NB4 (cell line): ENCODE measurements around the gene CXXC5.

Experiments
- CTCF ChIP-seq: IDR thresholded peaks from one replicate; pipeline ENCODE4 v1.5.1; 2012; ENCODE audit warnings: low read depth, low read length
- MAX ChIP-seq: IDR thresholded peaks from 2 replicates; pipeline ENCODE4 v1.6.1; 2011; ENCODE audit warnings: low read depth, low read length
- MYC ChIP-seq: IDR thresholded peaks from 2 replicates; pipeline ENCODE4 v1.6.1; 2011; ENCODE audit warnings: low read depth, low read length
- POLR2A ChIP-seq: IDR thresholded peaks from 2 replicates; pipeline ENCODE4 v1.6.1; 2011; ENCODE audit warnings: mild to moderate bottlenecking; ENCODE audit not compliant: insufficient read length; ENCODE audit errors: extremely low read depth

- TF ChIP-seq CTCF (no peak), POLR2A (no peak), MYC (no peak), MAX (no peak)
Observed at GRCh38 chr5:139635191-139635590, 13.0 kb upstream of the CXXC5 start.
